ENCODE results near the gene LINGO4. TPM values are rescaled to one million over a fixed set of nuclear protein-coding genes. Genes with fewer than 3 reads are reported as not detected.

The LINGO4 gene
- total RNA-seq, 2 donors from 2014 or later, result 0.12 to 0.13 TPM

DNA sequence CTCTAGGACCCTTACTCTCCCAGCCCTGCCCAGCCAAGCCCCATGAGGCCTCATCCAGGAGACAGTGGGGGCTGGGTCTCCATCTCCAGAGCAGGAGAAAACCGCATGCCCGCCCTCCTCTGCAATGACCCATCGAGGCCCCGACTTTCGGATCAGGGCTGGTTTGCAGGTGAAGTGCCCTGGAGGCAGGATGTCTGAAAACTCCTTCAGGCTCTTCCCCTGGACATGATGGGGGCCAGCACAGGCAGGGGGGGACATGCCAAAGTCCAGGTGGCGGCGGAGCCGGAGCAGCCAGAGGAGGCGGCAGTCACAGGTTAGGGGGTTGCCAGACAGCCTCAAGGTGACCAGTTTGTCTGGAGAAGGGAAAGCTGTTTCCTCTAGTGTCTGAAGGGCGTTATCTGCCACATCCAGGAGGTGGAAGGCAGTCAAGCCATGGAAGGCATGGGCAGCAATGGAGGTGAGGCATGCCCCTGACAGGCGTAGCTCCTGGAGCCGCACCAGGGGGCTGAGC lies 3.9 kb downstream of the LINGO4 start:
- Histone ChIP-seq H3K4me3 (no peak overlapping the region), H3K27ac (no peak overlapping the region), H3K9me3 (no peaks in the 10 kb centered on the region), H3K9ac (ENCODE audit: low read depth in 2 of 2, low read length in 2 of 2) (no peak overlapping the region), H3K27me3 (no peaks in the 10 kb centered on the region), H3K4me1 (no peaks in the 10 kb centered on the region), H3K36me3 (no peaks in the 10 kb centered on the region)
- intact Hi-C loops (cut with DNase I), result no loop called here
- TF ChIP-seq CTCF (IDR thresholded peaks at IDR 0.05), result no peak
- no peak for DNase-seq

- Histone ChIP-seq H3K36me3 (no peaks in the 10 kb centered on the region), H3K27me3 (no peaks in the 10 kb centered on the region), H3K4me1 (no peaks in the 10 kb centered on the region), H3K9me3 (no peaks in the 10 kb centered on the region), H3K4me3 (no peak overlapping the region), H3K9ac (ENCODE audit: low read depth in 2 of 2, low read length in 2 of 2) (no peak overlapping the region), H3K27ac (no peak overlapping the region)
- intact Hi-C loops (cut with DNase I), result no loop called here
- TF ChIP-seq CTCF (IDR thresholded peaks at IDR 0.05), result no peak
- DNase-seq, result no peak
Observed at GRCh38 chr1:151800830-151801229, 4.4 kb downstream of the LINGO4 start.

DNA sequence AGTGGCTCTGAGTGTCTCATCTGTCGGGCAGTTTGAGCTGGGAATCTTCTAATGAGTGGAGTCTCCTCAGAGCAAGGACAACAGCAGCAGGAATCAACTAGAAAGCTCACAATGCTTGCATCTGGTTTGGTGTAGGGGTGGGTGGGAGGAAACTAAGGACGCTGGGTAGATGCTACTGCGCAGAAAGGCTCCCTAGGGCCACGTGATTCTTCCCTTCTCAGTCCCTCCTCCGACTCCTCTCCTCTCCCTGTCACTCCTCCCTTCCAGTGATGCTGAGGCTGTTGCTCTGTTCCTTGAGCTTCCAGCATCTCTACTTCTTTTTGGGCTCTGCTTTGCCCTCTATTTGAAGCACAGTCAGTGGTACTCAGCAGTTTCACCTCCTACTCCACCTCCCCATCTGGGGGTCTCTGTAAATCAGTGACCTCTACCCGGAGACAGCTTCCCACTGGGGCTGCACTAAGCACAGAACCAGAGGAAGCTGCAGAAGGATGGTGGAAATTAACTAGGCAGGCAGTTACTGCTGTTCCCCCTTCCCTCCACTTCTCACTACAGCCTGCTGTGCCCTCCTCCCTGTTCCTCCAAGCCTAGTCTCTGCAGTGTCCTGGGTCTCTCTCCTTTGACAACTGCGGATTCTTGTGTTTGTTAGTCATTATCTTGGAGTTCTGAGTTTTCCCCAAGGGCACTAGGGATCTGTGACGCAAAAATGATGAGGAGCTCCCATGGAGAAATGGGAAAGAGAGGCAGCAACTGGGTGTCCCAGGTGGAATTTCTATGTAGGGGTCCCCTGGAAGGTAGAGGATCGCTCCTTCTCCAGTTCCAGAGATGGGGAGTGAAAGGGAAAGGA lies 5.8 kb downstream of the LINGO4 start:
- no peaks in the 10 kb centered on the region for H3K9me3 ChIP-seq
- no peaks in the 10 kb centered on the region for H3K27me3 ChIP-seq
- H3K36me3 ChIP-seq, result no peaks in the 10 kb centered on the region
- H3K27ac ChIP-seq, result no peak overlapping the region
- intact Hi-C loops (cut with DNase I), result no loop called here
- H3K9ac ChIP-seq (ENCODE audit: low read depth in 2 of 2, low read length in 2 of 2), result no peak overlapping the region
- no peak overlapping the region for H3K4me3 ChIP-seq
- no peak for TF ChIP-seq CTCF (IDR thresholded peaks at IDR 0.05)
- DNase-seq, result no peak
- H3K4me1 ChIP-seq, result no peaks in the 10 kb centered on the region

- no peaks in the 10 kb centered on the region for H3K9me3 ChIP-seq
Observed at GRCh38 chr1:151798571-151798970, 6.6 kb downstream of the LINGO4 start.

More at GRCh38 chr1:151798571-151798970, 6.6 kb downstream of the LINGO4 start:
- no peak for TF ChIP-seq CTCF (IDR thresholded peaks at IDR 0.05)
- no peaks in the 10 kb centered on the region for H3K4me1 ChIP-seq
- no peaks in the 10 kb centered on the region for H3K27me3 ChIP-seq
- H3K27ac ChIP-seq, result no peak overlapping the region
- H3K36me3 ChIP-seq, result no peaks in the 10 kb centered on the region
- no peak overlapping the region for H3K9ac ChIP-seq (ENCODE audit: low read depth in 2 of 2, low read length in 2 of 2)
- intact Hi-C loops (cut with DNase I), result no loop called here
- no peak for DNase-seq
- no peak overlapping the region for H3K4me3 ChIP-seq

Data from colonic mucosa (tissue), 4 donors.